ENCODE data around the gene HLCS. TPM values are rescaled to one million over a fixed set of nuclear protein-coding genes. Genes with fewer than 3 reads are reported as not detected.

HLCS gene
- total and polyA plus RNA-seq, 10 of the 15 experiments (the other 5 are each of a cell fraction or from before 2014, with no cell fraction given), result 1.5 to 12.7 (median 9.6) TPM

- TF ChIP-seq ZBTB40 (IDR thresholded peaks at IDR 0.05; ENCODE audit: borderline replicate concordance) (no peak), E2F4 (IDR thresholded peaks at IDR 0.05; ENCODE audit: low read depth, low read length) (0 out of 2 replicates have a peak, but pooled peaks have one; percentile 28), ZNF274 (IDR thresholded peaks at IDR 0.05; ENCODE audit: insufficient read depth, insufficient read length) (no peak), CREB1 (IDR thresholded peaks at IDR 0.05; ENCODE audit: low read depth) (0 out of 2 replicates have a peak, but pooled peaks have one; percentile 14), MYC (IDR thresholded peaks at IDR 0.05; ENCODE audit: insufficient read depth, insufficient read length, insufficient replicate concordance, low read length, severe bottlenecking) (peak; percentile 60), JUNB (IDR thresholded peaks at IDR 0.05) (no peak), SUZ12 (IDR thresholded peaks at IDR 0.05; ENCODE audit: unreplicated experiment) (no peak), EGR1 (IDR thresholded peaks at IDR 0.05; ENCODE audit: borderline replicate concordance in 1 of 2, low read depth in 2 of 2, low read length in 2 of 2) (peak in 1 of 2 experiments; percentile 39; a peak in 1 of 3 replicates), POLR2AphosphoS2 (IDR thresholded peaks at IDR 0.05; ENCODE audit: low read depth, low read length) (no peak), HDAC2 (IDR thresholded peaks at IDR 0.05) (no peak), SP1 (IDR thresholded peaks at IDR 0.05; ENCODE audit: low read depth, low read length) (no peak), RELA (IDR thresholded peaks at IDR 0.05; ENCODE audit: borderline replicate concordance, partially characterized antibody) (peak; percentile 38), EED (IDR thresholded peaks at IDR 0.05; ENCODE audit: low read depth) (no peak), PKNOX1 (IDR thresholded peaks at IDR 0.05) (no peak), KDM1A (IDR thresholded peaks at IDR 0.05; ENCODE audit: borderline replicate concordance) (no peak), TCF7 (IDR thresholded peaks at IDR 0.05; ENCODE audit: borderline replicate concordance) (no peak), SUPT20H (IDR thresholded peaks at IDR 0.05; ENCODE audit: borderline replicate concordance, control insufficient read depth, low read depth, low read length) (no peak), ELK1 (IDR thresholded peaks at IDR 0.05; ENCODE audit: low read depth, low read length) (0 out of 2 replicates have a peak, but pooled peaks have one; percentile 45), RAD51 (IDR thresholded peaks at IDR 0.05) (no peak), RELB (IDR thresholded peaks at IDR 0.05; ENCODE audit: low read depth) (no peak), NFXL1 (IDR thresholded peaks at IDR 0.05; ENCODE audit: borderline replicate concordance) (no peak)
Measured at GRCh38 chr21:36989699-36990507, 23.4 kb upstream of the HLCS start (continued).

Measured in GM12878 (cell line).